CD4-positive, alpha-beta T cell treated with Interleukin-4 for 4 hours (primary cell): Measurements from ENCODE around the gene RASGRP3.
"Not testable (repeated sequence)": the region's sequence is repeated elsewhere in the genome, so short reads cannot be mapped to it uniquely, and the experiment has no call there.

ENCODE experiments used
- DNase-seq: peaks from one replicate; pipeline ENCODE4 v3.0.0-alpha.2; 2020

Gene RASGRP3

GRCh38 chr2:33458248-33458819, 18.1 kb upstream of the RASGRP3 start:
- DNase-seq = no peak

- no peak for DNase-seq
Measured at GRCh38 chr2:33459745-33460144, 16.7 kb upstream of the RASGRP3 start.

- not testable (repeated sequence) for DNase-seq
Measured at GRCh38 chr2:33462512-33462911, 13.9 kb upstream of the RASGRP3 start.

- DNase-seq = no peak
Measured at GRCh38 chr2:33467413-33467812, 9.0 kb upstream of the RASGRP3 start.

- no peak for DNase-seq
Measured at GRCh38 chr2:33469238-33469637, 7.2 kb upstream of the RASGRP3 start.

- peak; percentile 91 for DNase-seq
Measured at GRCh38 chr2:33475224-33476130, 972 bp upstream of the RASGRP3 start.

GRCh38 chr2:33476793-33477190, 343 bp downstream of the RASGRP3 start:
- DNase-seq = no peak

- peak; percentile 42 for DNase-seq
Measured at GRCh38 chr2:33477473-33478468, 1.3 kb downstream of the RASGRP3 start.

- no peak for DNase-seq
Measured at GRCh38 chr2:33478968-33479731, 2.7 kb downstream of the RASGRP3 start.

- no peak for DNase-seq
Measured at GRCh38 chr2:33482518-33482917, 6.1 kb downstream of the RASGRP3 start.

GRCh38 chr2:33484042-33484621, 7.7 kb downstream of the RASGRP3 start:
- no peak for DNase-seq

GRCh38 chr2:33485051-33485450, 8.6 kb downstream of the RASGRP3 start:
- DNase-seq = no peak

- DNase-seq = no peak
Measured at GRCh38 chr2:33486544-33486943, 10.1 kb downstream of the RASGRP3 start.

- DNase-seq = no peak
Measured at GRCh38 chr2:33488178-33488690, 11.8 kb downstream of the RASGRP3 start.

GRCh38 chr2:33488715-33489540, 12.5 kb downstream of the RASGRP3 start:
- DNase-seq = no peak

GRCh38 chr2:33489835-33490431, 13.5 kb downstream of the RASGRP3 start:
- no peak for DNase-seq

GRCh38 chr2:33491441-33492084, 15.1 kb downstream of the RASGRP3 start:
- no peak for DNase-seq

- DNase-seq = no peak
Measured at GRCh38 chr2:33492399-33493134, 16.1 kb downstream of the RASGRP3 start.

- DNase-seq = no peak
Measured at GRCh38 chr2:33494155-33494779, 17.8 kb downstream of the RASGRP3 start.
